HG03108 (cell line): ENCODE results near the gene ATP5MC2.

Source experiments
- ATAC-seq: cut with Tn5 transposase; IDR thresholded peaks from one replicate; pipeline ENCODE4 v1.9.1; 2021; ENCODE audit warnings: moderate library complexity; ENCODE audit not compliant: unreplicated experiment

The ATP5MC2 gene

DNA sequence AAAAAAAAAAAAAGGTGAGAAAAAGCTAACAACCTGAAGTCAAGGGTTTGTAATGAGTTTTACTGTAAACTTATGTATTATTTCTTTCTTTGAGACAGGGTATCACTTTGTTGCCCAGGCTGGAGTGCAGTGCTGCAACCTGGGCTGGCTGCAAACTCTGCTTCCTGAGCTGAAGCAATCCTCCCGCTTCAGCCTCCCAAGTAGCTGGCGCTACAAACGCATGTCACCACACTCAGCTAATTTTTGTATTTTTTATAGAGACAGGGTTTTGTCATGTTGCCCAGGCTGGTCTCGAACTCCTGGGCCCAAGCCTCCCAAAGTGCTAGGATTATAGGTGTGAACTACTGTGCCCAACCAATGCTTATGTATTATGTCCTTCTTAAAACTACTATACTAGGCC is 58.9 kb downstream of the ATP5MC2 start:
- ATAC-seq: no peak
